Subcutaneous adipose tissue (tissue), 4 donors: Measurements from ENCODE around the gene CYBA. TPM values are rescaled to one million over a fixed set of nuclear protein-coding genes. Genes with fewer than 3 reads are reported as not detected.

Experiments
- total RNA-seq, 4 donors: library from RNA; depleted of rRNA; stranded (reverse); fragments of >200 nt; gene quantifications; one replicate each; pipeline ENCODE4 v1.1.0, GENCODE V29; 2016
- TF ChIP-seq, protein P1 (sequence below): fragments of 450-650 bp; IDR thresholded peaks from one replicate; pipeline ENCODE4 v1.5.1; 2016; ENCODE audit warnings: low read depth, mild to moderate bottlenecking, control low read depth, antibody characterized with exemption, moderate library complexity

CYBA gene
- total RNA-seq, 4 donors from 2014 or later, result 78.0 to 495 (median 196) TPM

DNA sequence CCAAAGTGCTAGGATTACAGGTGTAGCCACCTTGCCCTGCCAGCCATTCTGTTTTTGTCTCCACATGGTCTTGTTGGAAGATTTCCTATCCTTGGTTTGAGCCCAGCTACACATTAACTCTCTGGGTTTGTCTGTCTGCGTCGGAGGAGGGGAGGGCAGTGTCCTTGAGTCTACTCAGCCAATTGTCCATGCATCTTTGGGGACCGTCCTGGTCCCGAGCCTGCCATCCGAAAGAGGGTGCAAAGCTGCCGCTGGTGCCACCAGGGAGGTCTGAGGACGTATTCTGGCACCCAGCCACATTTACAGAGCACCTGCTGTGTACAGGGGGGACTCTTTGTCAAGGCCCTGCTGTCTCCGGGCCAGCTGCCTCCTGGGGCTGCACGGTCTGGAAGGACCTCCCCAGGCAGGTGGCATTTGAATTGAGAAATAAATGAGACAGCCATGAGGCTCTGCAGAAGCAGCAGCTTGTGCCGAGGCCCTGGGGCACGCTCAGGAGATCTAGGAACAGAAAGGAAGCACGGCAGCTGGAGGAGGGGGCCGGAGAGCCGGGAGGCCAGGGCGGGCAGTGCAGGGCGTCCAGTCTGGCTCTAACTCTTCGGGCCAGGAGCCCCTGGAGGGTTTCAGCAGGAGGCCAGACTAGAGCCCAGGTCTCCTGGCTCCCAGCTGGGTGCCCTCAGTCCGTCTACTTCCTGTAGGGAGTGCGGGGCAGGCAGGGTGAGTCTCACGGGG lies 1.5 kb downstream of the CYBA start:
- TF ChIP-seq, protein P1, sequence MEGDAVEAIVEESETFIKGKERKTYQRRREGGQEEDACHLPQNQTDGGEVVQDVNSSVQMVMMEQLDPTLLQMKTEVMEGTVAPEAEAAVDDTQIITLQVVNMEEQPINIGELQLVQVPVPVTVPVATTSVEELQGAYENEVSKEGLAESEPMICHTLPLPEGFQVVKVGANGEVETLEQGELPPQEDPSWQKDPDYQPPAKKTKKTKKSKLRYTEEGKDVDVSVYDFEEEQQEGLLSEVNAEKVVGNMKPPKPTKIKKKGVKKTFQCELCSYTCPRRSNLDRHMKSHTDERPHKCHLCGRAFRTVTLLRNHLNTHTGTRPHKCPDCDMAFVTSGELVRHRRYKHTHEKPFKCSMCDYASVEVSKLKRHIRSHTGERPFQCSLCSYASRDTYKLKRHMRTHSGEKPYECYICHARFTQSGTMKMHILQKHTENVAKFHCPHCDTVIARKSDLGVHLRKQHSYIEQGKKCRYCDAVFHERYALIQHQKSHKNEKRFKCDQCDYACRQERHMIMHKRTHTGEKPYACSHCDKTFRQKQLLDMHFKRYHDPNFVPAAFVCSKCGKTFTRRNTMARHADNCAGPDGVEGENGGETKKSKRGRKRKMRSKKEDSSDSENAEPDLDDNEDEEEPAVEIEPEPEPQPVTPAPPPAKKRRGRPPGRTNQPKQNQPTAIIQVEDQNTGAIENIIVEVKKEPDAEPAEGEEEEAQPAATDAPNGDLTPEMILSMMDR, result no peak

DNA sequence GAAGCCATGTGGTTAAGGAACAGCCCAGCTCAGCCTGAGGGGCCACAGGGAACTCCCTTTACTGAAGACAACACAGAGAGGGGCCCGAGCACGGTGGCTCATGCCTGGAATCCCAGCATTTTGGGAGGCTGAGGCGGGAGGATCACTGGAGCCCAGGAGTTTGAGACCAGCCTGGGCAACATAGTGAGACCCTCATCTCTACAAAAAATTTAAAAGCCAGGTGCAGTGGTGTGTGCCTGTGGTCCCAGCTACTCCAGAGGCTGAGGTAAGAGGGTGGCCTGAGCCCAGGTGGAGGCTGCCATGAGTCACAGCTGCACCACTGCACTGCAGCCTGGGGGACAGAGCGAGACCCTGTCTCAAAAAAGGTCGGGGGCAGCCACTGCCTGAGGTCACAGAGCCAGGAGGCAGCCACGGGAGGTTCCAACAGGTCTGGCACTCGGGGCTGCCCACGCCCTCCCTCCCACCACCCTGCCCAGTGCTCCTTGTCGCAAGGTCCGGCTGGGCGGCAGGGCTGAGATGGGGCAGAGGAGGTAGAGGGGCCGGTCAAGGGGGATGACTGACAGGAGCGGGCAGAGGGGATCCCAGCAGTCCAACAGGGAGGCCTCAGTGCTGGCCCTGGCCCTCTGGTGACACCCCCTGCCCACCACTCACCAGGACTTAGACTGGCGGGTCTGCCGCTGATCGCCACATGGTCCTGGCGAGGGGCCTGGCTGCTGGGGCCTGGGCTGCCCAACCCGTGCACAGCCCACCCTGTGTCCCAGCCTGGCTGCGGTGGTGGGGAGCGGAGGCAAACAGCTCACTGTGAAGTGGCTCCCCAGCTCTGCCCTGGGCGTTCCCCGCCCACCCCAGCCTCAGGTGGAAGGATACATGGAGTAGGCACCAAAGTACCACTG lies 3.4 kb downstream of the CYBA start:
- TF ChIP-seq, protein P1, result no peak

DNA sequence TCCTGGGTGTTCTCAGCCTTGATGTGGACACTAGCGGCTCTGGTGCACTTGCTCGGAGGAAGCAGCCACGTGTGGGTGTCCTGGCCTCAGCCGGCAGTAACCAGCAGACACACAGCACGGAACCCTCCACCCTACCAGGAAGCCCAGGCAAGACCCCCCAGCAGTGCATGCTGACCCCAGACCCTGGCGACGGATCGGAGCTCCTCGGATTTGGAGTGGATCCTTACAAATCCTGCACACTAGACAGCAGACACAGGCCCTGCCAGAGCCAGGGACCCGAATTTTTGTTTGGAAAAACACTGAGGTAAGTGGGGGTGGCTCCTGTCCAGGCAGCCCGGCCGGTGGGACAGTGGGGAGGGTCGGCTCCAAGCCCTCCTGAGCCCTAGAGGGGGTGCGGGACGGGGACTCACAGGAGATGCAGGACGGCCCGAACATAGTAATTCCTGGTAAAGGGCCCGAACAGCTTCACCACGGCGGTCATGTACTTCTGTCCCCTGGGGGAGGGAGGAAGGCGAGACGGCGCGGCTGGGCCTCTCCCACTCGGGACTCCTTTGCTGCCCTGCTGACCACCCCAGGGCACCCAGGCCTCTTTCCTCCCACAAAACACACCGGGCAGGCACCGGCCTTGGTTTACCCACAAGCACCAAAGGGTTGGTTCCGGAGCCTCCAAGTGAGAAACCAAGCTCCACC lies 4.4 kb downstream of the CYBA start:
- TF ChIP-seq, protein P1, result no peak

DNA sequence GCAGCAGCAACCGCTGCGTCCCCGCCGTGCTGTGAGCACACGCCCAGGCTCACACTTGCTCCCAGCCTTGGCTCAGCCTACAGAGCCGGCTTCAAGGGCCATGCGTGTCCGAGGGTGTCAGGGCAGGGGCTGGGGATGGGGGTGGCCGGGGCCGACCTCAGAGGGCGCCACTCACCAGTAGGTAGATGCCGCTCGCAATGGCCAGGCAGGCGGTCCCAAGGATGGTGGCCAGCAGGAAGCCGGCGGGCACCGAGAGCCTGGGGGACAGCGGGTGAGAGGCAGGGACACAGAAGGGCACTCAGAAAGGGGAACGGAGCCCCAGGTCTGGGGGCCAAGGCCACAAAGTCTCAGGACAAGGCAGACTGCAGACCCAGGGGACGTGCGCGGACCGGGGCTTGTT lies 4.9 kb downstream of the CYBA start:
- TF ChIP-seq, protein P1, result no peak

DNA sequence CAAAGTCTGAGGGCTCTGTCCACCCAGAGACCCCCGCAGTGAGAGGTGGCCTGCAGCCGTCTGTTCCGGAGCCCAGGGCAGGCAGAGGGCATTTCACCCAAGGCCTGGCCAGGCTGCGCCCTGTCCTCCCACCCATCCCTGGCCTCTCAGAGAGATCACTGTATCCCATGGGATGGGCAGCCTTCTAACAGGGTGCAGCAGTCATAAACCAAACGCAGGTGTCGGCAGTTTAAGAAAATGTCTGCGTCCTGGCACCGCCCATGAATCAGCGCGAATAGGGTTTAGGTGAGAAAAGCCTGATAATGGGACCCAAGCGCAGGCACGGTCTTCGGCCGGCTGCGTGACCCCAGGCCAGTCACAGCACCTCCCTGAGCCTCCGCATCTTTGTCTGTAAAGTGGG lies 5.4 kb downstream of the CYBA start:
- TF ChIP-seq, protein P1, result no peak

DNA sequence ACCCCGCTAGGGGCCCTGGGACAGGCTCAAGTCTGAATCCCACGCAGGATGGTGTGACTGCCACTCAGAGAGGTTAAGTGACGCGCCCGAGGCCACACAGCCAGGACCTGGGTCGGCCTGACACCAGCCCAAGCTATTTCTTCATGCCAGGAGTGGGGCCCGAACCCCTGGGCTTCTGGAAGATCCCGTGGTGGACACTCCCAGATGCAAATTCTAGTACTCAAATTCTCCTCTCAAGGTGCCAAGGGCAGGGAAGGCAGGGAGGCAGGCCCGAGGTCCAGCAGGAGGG lies 7.3 kb downstream of the CYBA start:
- TF ChIP-seq, protein P1, result no peak
